Measurements from ENCODE around the gene ADSS1.

ADSS1 gene

DNA sequence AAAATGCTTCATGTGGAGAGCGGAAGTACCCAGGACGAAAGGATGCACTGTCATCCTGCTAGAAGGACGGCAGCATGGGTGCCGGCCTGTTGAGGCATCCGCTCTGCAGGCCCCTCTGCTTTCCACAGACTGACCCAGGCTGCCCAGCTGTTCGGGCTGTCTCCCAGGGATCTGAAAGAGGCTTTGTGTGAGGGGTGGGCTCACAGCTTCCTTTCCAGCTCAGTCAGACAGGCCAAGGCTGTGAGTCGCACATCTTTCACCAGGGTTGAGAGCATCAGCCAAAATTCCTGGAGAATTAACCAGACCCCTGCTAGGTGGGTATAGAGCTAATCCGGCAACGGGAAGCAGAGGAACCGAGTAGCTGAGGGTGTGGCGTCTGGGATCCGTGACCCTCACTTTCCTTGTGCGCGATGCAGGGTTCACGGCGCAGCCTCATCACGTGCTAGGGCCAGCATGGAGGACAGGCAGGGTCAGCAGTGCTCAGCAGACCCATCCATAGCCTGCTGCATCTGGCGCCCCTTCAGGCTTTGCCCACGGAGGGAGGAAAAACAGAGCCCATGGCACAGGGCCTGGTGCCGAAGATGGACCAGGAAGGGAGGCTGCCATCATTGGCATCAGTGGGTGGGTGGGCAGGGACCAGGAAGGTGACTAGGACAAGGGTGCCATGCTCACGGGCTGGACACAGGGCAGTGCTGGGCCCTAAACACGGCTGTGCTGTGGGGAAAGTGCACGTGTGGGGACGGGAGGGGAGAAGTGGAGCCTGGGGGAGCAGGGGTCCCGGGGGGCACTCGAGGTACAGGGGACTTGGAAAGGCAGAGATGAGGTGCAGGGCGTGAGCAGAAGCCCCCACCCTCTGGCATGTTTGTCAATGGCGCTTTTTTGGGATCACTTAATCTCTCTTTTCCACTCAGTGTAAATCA is 19.7 kb downstream of the ADSS1 start:
- Histone ChIP-seq H3K9me2 (replicated peaks; ENCODE audit: low read depth, low read length) (no peaks in the 10 kb centered on the region), H3F3A (ENCODE audit: low read depth) (no peaks in the 10 kb centered on the region), H3K27me3 (ENCODE audit: insufficient read depth, low read length, poor library complexity, severe bottlenecking) (no peaks in the 10 kb centered on the region), H3K9ac (ENCODE audit: low read depth, low read length, poor library complexity, severe bottlenecking) (no peak overlapping the region), H3K36me3 (ENCODE audit: insufficient read depth, low read length) (no peaks in the 10 kb centered on the region), H3K79me2 (ENCODE audit: insufficient read depth, low read length) (no peaks in the 10 kb centered on the region), H3K4me3 (ENCODE audit: low read length, poor library complexity, severe bottlenecking) (no peak overlapping the region), H3K9me3 (ENCODE audit: insufficient read depth, low read depth, low read length) (no peaks in the 10 kb centered on the region), H3K4me2 (ENCODE audit: low read depth, low read length, poor library complexity, severe bottlenecking) (no peak overlapping the region), H2AFZ (ENCODE audit: low read length) (no peak overlapping the region), H4K20me1 (ENCODE audit: insufficient read depth, low read length, poor library complexity, severe bottlenecking) (no peaks in the 10 kb centered on the region), H3K4me1 (ENCODE audit: insufficient read depth, low read length, poor library complexity, severe bottlenecking) (no peaks in the 10 kb centered on the region)
- no peak for TF ChIP-seq EZH2phosphoT487 (IDR thresholded peaks at IDR 0.05; ENCODE audit: borderline replicate concordance)
- TF ChIP-seq, protein P1, sequence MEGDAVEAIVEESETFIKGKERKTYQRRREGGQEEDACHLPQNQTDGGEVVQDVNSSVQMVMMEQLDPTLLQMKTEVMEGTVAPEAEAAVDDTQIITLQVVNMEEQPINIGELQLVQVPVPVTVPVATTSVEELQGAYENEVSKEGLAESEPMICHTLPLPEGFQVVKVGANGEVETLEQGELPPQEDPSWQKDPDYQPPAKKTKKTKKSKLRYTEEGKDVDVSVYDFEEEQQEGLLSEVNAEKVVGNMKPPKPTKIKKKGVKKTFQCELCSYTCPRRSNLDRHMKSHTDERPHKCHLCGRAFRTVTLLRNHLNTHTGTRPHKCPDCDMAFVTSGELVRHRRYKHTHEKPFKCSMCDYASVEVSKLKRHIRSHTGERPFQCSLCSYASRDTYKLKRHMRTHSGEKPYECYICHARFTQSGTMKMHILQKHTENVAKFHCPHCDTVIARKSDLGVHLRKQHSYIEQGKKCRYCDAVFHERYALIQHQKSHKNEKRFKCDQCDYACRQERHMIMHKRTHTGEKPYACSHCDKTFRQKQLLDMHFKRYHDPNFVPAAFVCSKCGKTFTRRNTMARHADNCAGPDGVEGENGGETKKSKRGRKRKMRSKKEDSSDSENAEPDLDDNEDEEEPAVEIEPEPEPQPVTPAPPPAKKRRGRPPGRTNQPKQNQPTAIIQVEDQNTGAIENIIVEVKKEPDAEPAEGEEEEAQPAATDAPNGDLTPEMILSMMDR (conservative IDR thresholded peaks at IDR 0.05; ENCODE audit: low read length): no peak

DNA sequence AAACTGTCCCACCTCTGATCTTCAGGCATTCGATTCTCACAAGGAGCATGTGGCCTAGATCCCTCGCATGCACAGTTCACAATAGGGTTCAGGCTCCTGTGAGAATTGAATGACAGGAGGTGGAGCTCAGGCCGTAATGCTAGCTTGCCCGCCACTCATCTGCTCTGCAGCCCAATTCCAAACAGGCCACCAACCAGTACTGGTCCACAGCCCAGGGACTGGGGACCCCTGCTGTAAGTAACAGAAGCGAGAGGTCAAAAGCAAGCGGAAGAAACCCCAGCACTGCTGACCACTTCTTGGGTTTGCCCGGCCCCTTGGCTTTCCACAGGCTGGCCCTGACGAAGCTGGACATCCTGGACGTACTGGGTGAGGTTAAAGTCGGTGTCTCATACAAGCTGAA is 20.5 kb downstream of the ADSS1 start:
- H3K9me2 ChIP-seq (replicated peaks; ENCODE audit: low read depth, low read length): no peaks in the 10 kb centered on the region

DNA sequence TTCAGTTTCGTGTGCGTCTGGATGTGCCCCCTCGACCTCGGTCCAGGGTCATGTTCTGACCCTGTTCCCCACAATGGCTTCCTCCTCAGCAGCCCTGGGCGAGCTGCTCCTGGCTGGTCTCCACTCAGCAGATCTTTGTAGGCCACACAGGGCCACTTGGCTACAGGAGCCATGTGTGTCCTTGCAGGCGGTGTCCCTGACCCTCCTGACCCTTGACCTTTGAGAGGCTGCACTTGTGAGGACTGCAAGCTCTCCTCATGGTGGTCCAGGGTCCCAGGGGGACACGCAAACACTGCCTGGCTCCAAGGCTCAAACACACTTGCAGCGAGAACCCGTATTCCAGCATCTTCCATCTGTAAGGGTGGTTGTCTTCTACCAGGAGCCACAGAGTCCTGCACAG is 21.4 kb downstream of the ADSS1 start:
- no peak overlapping the region for H3K4me3 ChIP-seq (ENCODE audit: low read length, poor library complexity, severe bottlenecking)
- H3K9me2 ChIP-seq (replicated peaks; ENCODE audit: low read depth, low read length): no peaks in the 10 kb centered on the region
- no peaks in the 10 kb centered on the region for H3F3A ChIP-seq (ENCODE audit: low read depth)
- no peak for TF ChIP-seq EZH2phosphoT487 (IDR thresholded peaks at IDR 0.05; ENCODE audit: borderline replicate concordance)
- TF ChIP-seq, protein P1 (conservative IDR thresholded peaks at IDR 0.05; ENCODE audit: low read length): no peak
- H4K20me1 ChIP-seq (ENCODE audit: insufficient read depth, low read length, poor library complexity, severe bottlenecking): no peaks in the 10 kb centered on the region
- H3K9ac ChIP-seq (ENCODE audit: low read depth, low read length, poor library complexity, severe bottlenecking): no peak overlapping the region
- H3K79me2 ChIP-seq (ENCODE audit: insufficient read depth, low read length): no peaks in the 10 kb centered on the region
- no peak overlapping the region for H3K4me2 ChIP-seq (ENCODE audit: low read depth, low read length, poor library complexity, severe bottlenecking)
- H3K36me3 ChIP-seq (ENCODE audit: insufficient read depth, low read length): no peaks in the 10 kb centered on the region
- no peaks in the 10 kb centered on the region for H3K27me3 ChIP-seq (ENCODE audit: insufficient read depth, low read length, poor library complexity, severe bottlenecking)
- H2AFZ ChIP-seq (ENCODE audit: low read length): no peak overlapping the region
- H3K4me1 ChIP-seq (ENCODE audit: insufficient read depth, low read length, poor library complexity, severe bottlenecking): no peaks in the 10 kb centered on the region
- no peaks in the 10 kb centered on the region for H3K9me3 ChIP-seq (ENCODE audit: insufficient read depth, low read depth, low read length)

More for the DNA sequence above, 20.5 kb downstream of the ADSS1 start:
- no peak for TF ChIP-seq EZH2phosphoT487 (IDR thresholded peaks at IDR 0.05; ENCODE audit: borderline replicate concordance)
- TF ChIP-seq, protein P1 (conservative IDR thresholded peaks at IDR 0.05; ENCODE audit: low read length): no peak
- Histone ChIP-seq H4K20me1 (ENCODE audit: insufficient read depth, low read length, poor library complexity, severe bottlenecking) (no peaks in the 10 kb centered on the region), H3K4me1 (ENCODE audit: insufficient read depth, low read length, poor library complexity, severe bottlenecking) (no peaks in the 10 kb centered on the region), H3K4me3 (ENCODE audit: low read length, poor library complexity, severe bottlenecking) (no peak overlapping the region), H3K36me3 (ENCODE audit: insufficient read depth, low read length) (no peaks in the 10 kb centered on the region), H3F3A (ENCODE audit: low read depth) (no peaks in the 10 kb centered on the region), H3K27me3 (ENCODE audit: insufficient read depth, low read length, poor library complexity, severe bottlenecking) (no peaks in the 10 kb centered on the region), H3K9ac (ENCODE audit: low read depth, low read length, poor library complexity, severe bottlenecking) (no peak overlapping the region), H3K9me3 (ENCODE audit: insufficient read depth, low read depth, low read length) (no peaks in the 10 kb centered on the region), H2AFZ (ENCODE audit: low read length) (no peak overlapping the region), H3K79me2 (ENCODE audit: insufficient read depth, low read length) (no peaks in the 10 kb centered on the region), H3K4me2 (ENCODE audit: low read depth, low read length, poor library complexity, severe bottlenecking) (no peak overlapping the region)

Measured in Loucy (cell line).